Hematopoietic multipotent progenitor cell treated with erythropoietin and hydrocortisone succinate and interleukin-3 and kit ligand, for 6 days (in vitro differentiated cells): ENCODE measurements around the gene ANKRD13D.
A peak's percentile ranks its signal among the peaks of the same experiment; 100 is the strongest.

Experiments used
- DNase-seq: peaks from one replicate; pipeline ENCODE4 v3.0.0-alpha.2; 2015

The ANKRD13D gene

DNA sequence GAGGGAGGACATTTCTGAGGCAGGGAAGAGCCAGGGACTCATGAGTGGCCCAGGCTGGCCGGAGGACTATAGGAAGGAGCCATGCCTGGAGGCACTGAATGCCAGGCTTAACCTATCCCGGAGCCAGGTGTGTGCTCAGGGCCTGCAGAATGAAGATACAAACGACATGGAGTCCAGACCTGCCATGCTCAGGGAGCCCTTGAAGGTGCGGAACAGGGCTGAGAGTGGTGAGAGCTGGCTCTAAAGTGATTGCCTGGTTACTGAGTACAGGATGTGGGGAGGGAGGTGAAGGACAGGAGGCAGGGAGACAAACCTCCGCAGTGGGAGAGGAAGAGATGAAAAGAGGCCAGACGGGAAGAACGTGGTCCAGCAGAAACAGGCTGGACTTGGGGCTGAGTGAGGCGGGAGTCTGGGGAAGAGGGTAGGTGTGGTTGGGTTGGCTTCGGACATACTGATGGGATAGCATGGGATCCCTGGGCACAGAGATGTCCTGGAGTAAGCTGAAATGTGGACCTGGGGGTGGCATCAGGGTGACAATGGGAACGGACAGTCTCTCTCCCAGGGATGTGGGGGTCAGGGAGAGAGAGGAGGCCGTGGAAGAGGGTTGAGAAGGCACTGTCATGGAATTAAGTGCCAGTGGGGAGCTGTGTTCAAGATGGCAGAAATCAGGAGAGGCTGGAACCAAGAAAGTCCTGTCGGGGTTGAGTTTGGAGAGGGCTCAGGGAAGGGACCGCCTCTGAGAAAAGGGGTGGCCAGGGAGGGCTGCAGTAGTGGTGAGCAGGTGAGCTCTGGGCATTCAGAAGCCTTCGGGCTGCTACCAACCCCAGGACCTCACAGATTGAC is 1.5 kb upstream of the ANKRD13D start:
- peak; percentile 51 for DNase-seq

DNA sequence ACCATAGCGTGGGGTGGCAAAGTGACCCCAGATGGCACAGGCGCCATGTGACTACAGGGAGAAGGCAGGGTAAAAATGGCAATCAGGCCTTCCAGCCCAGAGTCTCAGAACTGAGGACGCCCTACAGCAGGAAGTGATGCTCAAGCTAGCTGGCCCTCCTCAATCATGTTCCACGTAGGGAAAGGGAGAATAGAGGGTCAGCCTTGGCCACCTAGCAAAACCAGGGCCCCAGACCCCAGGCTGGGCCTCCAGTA is 978 bp upstream of the ANKRD13D start:
- DNase-seq, result no peak

DNA sequence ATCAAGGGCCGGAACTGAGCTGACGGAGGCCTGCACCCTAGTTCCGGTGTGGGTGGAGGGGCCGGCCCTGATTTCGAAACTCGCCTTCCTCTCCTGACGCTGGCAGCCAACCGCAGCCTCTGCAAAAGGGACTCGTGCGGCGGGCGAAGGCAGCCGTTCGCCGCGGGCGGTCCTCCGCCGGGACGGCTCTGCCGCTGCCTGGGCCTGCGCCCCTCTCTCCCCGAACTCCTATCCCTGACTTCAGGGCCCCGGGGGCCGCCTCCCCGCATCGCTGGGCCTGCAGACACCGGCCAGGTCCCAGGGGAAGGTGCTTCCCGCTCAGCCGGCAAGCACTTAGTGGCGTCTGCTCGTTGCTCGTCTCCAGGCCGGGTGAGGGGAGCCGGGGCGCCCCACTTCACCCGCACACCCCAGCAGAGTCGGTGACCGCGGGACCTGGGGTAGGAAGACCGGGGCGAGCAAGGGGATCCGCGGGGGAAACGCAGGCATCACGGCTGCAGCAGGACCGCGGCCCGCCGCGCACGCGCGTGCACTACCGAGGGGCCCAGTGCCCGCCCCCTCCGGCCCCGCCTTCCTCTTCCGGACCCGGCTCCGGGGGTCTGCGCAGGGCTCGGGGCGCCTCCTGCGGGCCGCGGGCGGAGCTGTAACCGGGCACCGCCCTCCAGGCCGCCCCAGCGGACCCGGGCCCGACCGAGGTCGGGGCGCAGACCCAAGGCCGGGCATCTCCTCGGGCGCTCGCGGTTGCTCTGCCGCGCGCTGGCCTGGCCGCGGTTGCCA is 464 bp upstream of the ANKRD13D start:
- DNase-seq, result peak; percentile 95

DNA sequence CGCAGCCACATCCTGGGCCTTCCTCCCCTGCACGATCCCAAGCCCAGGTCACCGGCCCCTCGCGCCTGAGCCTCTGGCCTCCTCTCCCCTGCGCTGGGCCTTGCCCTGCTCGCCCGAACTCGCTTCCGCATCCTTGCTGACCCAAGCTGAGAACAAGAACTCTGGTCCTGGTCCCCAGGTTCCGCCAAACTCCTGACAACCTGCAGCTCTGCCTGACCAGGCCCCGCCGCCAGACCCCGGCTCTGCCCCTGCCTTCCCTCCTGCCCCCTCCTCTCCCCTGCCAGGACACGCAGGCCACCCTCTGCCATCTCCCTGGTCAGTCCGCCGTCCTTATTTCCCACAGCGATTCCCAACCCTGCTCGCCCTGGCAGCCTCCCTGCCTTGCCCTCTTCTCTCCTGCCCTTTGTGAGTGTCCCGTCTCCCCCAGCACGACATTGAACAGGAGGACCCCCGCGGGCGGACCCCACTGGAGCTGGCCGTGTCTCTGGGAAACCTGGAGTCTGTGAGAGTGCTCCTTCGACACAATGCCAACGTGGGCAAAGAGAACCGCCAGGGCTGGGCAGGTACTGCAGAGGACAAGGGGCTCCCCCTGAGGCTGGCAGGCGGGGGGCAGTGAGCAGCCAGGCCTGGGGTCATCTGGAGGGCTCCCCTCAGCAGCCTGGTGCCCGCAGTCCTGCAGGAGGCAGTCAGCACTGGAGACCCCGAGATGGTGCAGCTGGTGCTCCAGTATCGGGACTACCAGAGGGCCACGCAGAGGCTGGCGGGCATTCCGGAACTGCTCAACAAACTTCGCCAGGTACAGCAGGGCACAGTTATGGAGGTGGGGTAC is 762 bp downstream of the ANKRD13D start:
- DNase-seq, result peak; percentile 42

DNA sequence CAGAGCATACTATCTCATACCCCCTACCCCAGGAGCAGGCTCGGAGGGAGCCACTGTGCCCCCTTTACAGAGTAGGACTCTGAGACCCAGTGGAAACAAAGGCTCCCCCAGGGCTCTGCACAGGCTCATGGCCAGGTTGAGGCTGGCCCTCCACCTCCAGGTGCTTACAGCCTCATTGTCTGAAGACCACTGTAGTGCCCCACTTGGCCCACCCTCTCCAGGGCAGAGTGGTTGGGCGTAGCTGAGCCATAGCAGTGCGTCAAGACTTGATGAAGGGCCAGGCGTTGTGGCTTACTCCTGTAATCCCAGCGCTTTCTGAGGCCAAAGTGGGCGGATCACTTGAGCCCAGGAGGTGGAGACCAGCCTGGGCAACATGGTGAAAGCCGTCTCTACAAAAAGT is 1.7 kb downstream of the ANKRD13D start:
- no peak for DNase-seq

DNA sequence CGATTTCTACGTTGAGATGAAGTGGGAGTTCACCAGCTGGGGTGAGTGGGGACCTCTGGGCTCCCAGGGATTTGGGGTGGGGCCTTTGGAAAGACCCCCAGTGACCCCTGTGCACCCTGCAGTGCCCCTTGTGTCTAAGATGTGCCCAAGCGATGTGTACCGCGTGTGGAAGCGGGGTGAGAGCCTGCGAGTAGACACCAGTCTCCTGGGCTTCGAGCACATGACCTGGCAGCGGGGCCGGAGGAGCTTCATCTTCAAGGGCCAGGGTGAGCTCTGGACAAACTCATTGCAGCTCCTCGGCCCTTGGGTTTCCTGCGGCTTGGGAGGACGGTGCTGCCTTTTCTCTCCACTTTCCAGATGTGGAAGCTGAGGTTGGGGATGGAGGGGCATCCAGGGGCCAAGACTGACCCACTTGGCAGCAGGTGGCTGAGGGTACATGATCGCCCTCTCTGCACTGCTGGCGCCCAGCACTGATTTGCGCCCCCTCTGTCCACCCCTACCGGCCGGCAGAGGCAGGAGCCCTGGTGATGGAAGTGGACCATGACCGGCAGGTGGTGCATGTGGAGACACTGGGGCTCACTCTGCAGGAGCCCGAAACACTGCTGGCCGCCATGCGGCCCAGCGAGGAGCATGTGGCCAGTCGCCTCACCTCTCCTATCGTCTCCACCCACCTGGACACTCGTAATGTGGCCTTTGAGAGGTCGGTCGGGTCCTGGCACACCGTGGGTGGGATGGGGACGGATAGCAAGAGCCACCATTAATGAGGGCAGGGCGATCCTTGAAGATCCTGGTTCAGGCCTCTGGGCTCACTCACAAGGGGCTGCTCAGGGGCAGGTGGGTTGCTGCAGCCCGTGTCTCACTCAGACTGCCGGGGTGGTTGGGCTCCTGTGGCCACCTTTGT is 2.6 kb downstream of the ANKRD13D start:
- DNase-seq, result no peak

DNA sequence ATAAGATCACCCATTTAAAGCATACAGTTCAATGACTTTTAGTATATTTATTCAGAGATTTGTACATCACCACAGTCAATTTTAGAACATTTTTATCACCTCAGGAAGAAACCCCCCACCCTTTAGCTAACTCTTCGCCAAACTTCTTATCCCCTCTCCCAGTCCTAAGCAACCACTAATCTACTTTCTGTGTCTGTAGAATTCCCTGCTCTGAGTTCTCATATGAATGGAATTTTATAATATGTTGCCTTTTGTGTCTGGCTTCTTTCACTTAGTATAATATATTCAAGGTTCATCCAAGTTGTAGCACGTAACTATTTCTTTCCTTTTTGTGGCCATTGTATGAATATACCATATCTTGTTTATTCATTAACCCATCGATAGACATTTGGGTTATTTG is 3.6 kb downstream of the ANKRD13D start:
- no peak for DNase-seq

DNA sequence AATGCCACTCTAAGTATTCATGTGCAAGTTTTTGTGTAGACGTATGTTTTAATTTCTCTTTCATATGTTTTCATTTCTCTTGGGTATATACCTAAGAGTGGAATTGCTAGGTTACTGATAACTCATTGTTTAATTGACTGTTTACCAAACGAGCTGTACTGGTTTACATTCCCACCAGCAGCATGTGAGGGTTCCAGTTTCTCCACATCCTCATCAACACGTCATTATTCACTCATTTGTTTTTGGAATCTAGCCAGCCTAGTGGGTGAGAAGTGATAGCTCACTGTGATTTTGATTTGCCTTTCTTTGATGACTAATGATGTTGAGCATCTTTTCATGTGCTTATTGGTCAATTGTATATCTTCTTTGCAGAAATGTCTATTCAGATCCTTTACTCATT is 4.0 kb downstream of the ANKRD13D start:
- peak; percentile 38 for DNase-seq

DNA sequence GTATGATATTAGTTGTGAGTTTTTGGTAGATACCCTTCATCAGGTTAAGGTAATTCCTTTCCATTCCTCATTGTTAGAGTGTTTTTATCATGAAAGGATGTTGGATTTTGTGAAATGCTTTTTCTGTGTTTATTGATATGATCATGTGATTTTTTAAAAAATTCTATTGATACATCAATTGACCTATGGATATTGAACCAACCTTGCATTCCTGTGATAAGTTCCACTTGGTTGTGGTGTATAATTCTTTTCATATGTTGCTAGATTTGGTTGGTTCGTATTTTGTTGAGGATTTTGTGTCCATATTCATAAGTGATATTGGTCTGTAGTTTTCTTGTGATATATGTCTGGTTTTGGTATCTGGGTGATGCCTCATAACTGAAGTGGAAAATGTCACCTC is 6.7 kb downstream of the ANKRD13D start:
- DNase-seq, result peak; percentile 67

DNA sequence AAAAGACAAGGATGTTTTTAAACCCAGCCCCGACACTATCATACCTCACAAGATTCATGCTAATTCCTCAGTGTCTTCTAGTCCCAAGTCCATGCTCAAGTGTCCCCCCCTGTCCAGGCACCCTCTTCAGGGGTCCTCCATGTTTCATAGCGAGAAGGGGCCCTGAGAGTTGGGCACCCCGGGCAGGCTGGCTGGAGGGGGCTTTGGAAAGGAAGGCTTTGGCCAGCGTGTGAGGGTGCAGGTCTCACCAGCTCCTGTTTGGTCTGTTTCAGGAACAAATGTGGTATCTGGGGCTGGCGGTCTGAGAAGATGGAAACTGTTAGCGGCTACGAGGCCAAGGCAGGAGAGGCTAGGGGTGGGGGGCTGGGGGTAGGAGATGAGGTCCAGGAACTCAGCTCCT is 9.7 kb downstream of the ANKRD13D start:
- no peak for DNase-seq

DNA sequence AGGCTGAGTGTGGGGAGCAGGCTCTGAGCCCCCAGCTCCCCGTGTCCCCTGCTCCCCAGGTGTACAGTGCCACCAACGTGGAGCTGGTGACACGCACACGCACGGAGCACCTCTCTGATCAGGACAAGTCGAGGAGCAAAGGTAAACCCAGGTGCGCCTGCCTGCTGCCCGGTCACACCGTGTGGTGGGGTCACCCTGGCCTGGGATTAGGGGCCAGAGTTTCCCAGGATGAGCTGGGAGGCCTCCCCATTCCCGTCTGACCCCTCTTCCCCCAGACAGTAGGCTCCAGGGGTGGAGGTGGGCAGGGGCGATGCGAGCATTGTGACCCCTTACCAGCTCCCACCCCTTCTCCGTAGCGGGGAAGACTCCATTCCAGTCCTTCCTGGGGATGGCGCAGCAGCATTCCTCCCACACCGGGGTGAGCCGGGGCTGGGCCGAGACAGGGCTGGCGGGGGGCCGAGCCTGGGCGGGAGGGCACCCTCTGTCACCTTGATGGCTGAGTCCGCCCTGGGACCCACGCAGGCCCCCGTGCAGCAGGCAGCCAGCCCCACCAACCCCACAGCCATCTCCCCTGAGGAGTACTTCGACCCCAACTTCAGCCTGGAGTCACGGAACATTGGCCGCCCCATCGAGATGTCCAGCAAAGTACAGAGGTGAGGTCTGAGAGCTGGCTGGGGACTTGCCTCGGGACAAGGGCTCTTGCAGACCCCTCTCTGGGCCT is 10.5 kb downstream of the ANKRD13D start:
- no peak for DNase-seq

DNA sequence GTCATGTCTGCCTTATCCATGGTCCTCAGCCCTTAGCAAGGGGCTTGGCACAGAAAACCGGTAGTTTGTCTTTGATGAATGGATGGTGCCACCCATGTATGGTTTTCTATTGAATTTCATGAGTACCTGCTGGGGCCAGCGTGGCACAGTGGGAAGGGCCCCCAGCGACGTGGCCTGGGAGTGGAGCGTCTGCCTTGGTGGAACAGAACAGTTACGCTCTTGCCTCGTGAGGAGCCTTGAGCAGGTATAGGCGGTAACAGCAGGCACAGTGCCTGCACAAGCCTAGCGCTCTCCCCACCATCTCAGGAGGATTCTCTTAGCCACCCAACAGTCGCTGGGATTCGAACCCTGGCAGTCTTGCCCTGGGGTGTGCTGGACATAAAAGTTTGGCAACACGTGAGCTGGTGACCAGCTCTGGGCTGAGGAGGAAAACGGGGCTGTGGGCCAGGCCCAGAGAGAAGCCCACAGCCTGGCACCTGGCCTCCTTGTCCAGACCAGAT is 11.2 kb downstream of the ANKRD13D start:
- no peak for DNase-seq

DNA sequence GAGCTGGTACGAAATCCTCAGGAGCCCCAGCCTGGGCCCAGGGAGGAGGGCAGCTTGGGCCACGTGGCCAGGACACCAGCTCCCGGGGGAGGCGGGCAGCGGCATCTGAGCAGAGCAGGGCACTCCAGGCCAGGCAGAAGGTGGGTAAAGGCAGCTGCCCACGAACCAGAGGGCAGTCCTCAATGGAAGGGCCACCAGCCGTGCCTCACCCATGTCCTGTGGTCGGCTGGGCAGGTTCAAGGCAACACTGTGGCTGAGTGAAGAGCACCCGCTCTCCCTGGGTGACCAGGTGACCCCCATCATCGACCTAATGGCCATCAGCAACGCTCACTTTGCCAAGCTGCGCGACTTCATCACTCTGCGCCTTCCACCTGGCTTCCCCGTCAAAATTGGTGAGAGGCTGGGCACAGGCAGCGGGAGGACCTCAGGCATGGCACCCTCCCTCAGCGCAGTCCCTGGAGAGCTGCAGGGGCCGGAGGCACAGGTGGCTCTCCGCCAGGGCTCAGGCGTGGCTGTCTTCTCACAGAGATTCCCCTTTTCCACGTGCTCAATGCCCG is 11.7 kb downstream of the ANKRD13D start:
- DNase-seq, result no peak

DNA sequence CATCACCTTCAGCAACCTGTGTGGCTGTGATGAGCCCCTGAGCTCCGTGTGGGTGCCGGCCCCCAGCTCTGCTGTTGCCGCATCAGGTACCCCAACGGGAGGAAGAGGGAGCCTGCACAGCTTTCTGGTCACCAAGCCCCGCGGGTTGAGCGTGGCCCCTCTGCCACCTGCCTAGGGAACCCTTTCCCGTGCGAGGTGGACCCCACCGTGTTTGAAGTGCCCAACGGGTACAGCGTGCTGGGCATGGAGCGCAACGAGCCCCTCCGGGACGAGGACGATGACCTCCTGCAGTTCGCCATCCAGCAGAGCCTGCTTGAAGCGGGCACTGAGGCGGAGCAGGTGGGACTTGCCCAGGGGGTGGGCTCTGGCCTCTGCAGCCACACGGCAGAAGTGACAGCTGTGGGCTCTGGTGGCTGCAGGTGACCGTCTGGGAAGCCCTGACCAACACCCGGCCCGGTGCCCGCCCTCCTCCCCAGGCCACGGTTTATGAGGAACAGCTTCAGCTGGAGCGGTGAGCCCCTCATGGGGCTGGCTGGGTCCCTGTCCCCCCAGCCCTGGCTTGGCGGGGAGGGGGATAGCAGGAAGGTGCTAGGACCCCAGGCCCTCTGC is 12.3 kb downstream of the ANKRD13D start:
- DNase-seq, result no peak

DNA sequence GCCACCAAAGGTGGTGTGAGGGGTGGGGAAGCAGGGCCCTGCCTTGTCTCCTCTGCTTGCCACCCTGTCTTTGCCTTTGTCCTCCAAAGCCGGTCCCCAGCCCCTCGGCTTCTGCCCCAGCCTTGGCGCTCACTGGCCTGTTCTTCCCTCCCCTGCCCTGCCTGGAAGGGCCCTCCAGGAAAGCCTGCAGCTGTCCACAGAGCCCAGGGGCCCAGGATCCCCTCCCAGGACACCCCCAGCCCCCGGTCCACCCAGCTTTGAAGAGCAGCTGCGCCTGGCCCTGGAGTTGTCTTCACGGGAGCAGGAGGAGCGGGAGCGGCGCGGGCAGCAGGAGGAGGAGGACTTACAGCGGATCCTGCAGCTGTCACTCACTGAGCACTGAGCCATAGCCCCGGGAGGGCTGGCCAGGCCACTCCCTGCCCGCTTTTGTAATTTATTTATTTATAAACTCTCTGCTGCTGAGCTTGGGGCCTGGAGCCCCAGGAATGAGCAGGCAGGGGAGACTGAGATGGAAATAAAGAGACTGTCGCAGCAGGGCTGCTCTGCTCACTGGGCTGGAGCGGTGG is 12.9 kb downstream of the ANKRD13D start:
- no peak for DNase-seq

DNA sequence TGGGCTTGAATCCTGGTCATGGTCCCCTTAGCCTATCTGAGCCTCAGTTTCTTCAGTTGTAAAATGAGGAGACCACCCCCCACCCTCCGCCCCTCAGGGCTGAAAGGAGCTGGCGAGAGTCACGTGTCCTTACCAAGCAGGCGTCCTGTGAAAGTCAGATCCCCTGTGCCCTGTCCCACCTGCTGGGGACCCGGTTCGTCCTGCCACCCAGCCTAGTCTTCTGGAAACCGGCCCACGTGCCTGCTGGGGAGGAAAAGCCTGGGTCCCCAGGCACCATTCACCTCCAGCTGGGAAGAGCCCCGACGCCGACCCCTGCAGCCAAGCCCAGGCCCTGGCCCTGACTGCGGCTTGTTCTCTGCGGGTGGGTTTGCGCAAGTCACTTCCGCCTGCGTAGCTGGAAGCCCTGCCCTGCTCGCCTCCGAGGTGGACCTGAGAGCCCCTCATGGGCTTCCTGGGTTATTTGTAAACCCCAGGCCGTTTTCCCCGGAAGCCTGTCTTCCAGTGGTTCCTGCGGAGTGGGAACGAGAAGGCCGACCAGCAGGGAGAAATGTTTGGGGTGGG is 13.5 kb downstream of the ANKRD13D start:
- DNase-seq, result peak; percentile 73

DNA sequence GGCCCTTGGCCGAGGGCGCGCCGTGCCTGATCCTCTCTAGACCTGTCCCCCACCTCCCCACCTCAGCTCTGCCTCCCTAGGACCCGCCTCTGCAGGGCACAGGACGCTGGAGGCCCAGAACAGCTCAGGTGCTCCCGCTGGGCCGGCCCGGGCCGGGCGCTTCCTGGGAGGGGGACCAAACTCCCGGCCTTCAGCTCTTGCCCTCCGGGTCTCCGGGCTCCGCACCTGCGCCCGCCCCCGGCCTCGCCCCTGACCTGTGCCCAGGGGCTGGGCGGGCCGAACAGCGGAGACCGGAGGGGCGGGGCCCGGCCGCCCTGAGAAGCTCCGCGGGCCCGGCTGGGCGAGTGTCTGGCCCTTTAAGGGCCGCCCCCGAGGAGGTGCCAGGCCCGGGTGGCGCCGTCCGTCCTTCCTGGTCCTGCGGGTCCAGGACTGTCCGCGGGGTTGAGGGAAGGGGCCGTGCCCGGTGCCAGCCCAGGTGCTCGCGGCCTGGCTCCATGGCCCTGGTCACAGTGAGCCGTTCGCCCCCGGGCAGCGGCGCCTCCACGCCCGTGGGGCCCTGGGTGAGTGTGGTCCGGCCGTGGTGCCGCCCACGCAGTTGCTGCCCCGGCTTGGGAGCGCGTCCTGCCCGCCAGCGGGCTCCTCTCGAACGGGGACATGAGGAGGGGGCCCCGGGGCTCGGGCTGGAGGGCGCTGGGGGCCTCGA is 14.2 kb downstream of the ANKRD13D start, which contains the start of gene SSH3:
Gene SSH3, plus strand, starts transcription at position 399 of the 703 bp plus-strand sequence. Its CDS starts 96 bp downstream, at position 495.
- DNase-seq, result peak; percentile 86

DNA sequence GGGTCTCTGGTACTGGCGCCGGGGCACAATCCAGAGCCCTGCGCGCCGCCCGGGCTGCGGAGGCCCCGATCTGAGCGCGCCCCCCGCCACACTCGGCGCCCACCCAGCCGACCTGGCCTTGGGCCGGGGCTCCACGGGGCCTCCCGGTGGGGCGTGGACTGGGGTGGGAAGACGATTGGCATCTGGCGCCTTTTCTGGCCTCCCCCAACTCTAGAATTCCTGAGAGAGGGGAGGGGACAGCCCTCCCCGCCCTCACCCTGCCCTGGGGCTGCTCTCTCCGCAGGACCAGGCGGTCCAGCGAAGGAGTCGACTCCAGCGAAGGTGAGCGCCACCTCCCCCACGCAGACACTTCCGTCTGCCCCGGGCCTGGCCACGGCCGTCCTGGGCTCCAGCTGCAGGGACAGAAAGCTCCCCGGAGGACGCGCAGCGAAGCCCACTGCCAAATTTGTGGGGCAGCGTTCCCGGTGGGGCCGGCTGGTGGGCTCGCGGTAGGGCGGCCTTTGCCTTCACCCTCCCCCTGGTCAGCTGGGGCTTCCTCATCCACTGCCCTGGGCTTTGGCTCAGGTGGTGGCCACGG is 14.8 kb downstream of the ANKRD13D start:
- DNase-seq, result peak; percentile 33

DNA sequence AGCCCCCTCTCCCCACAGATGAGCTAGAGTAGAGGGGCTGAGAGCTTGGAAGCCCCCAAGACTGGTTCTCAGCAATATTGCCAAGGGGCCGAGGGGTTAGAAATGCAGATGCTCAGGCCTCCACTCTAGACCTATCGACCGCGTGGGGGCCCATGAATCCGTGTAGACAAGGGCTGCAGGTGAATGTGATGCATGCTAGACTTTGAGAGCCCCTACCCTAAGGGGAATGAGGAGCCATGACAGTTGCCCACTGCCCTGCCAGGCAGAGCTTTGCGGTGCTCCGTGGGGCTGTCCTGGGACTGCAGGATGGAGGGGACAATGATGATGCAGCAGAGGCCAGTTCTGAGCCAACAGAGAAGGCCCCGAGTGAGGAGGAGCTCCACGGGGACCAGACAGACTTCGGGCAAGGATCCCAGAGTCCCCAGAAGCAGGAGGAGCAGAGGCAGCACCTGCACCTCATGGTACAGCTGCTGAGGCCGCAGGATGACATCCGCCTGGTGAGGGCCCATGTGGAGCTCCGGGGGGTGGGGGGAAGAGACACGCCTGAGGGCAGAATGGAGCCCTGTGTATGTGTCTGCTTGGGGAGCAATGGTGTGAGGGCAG is 15.5 kb downstream of the ANKRD13D start:
- DNase-seq, result no peak
